Neutrophil (primary cell): Measurements from ENCODE around the gene GRIA3.
"Not testable (repeated sequence)": the region's sequence is repeated elsewhere in the genome, so short reads cannot be mapped to it uniquely, and the experiment has no call there.

Source experiments
- H3K27ac ChIP-seq: fragments of 200-600 bp; sonication (generic); 2 replicates; pipeline ENCODE4 v1.5.1; 2016; ENCODE audit warnings: mild to moderate bottlenecking, moderate library complexity
- H3K27me3 ChIP-seq: fragments of 200-600 bp; sonication (generic); 2 replicates; pipeline ENCODE4 v1.6.0; 2016; ENCODE audit warnings: mild to moderate bottlenecking
- H3K36me3 ChIP-seq: fragments of 200-600 bp; sonication (generic); 2 replicates; pipeline ENCODE4 v1.5.1; 2017
- H3K4me1 ChIP-seq, 2 experiments: fragments of 200-600 bp in 1 of 2; sonication (generic) in 1 of 2; 1 replicate in 1 of 2; 2 replicates in 1 of 2; pipeline versions ENCODE4 v1.5.1 to v1.6.1; 2013 to 2016; ENCODE audit warnings: low read depth in 1 of 2, low read length in 1 of 2, mild to moderate bottlenecking in 1 of 2, moderate library complexity in 1 of 2; ENCODE audit not compliant: control insufficient read depth in 1 of 2, insufficient read depth in 1 of 2
- H3K4me3 ChIP-seq, 2 experiments: fragments of 200-600 bp in 1 of 2; sonication (generic) in 1 of 2; 1 replicate in 1 of 2; 2 replicates in 1 of 2; pipeline ENCODE4 v1.5.1; 2013 to 2016; ENCODE audit warnings: low read depth in 1 of 2, low read length in 1 of 2, mild to moderate bottlenecking in 1 of 2, moderate library complexity in 1 of 2
- H3K9me3 ChIP-seq: fragments of 200-600 bp; sonication (generic); 2 replicates; pipeline ENCODE4 v1.5.1; 2016
- TF ChIP-seq, protein P1 (sequence below): fragments of 200-600 bp; sonication (generic); IDR thresholded peaks from 2 replicates; pipeline ENCODE4 v1.5.1; 2016; ENCODE audit warnings: antibody characterized with exemption

The GRIA3 gene

DNA sequence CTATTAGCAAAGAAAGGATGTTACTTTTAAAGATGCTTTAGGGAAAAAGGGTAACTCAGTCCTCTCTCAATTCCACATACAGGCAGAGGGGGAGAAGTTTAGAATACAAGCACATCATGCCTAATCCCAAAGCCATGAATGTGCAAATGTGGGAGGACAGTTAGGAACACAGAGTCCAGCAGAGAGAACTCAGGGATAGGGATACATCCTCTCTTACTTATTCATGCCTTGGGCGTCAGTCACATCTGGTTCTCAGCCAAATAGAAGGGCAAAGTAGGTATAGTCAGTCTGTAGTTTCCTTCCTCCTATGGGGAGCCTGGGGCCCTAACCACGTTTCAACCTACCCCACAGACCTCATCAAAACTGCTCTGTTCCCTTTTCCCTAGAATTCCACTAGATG lies 87.8 kb downstream of the GRIA3 start:
- no peaks in the 10 kb centered on the region for H3K36me3 ChIP-seq
- TF ChIP-seq, protein P1, sequence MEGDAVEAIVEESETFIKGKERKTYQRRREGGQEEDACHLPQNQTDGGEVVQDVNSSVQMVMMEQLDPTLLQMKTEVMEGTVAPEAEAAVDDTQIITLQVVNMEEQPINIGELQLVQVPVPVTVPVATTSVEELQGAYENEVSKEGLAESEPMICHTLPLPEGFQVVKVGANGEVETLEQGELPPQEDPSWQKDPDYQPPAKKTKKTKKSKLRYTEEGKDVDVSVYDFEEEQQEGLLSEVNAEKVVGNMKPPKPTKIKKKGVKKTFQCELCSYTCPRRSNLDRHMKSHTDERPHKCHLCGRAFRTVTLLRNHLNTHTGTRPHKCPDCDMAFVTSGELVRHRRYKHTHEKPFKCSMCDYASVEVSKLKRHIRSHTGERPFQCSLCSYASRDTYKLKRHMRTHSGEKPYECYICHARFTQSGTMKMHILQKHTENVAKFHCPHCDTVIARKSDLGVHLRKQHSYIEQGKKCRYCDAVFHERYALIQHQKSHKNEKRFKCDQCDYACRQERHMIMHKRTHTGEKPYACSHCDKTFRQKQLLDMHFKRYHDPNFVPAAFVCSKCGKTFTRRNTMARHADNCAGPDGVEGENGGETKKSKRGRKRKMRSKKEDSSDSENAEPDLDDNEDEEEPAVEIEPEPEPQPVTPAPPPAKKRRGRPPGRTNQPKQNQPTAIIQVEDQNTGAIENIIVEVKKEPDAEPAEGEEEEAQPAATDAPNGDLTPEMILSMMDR = no peak
- no peak overlapping the region for H3K27ac ChIP-seq
- H3K9me3 ChIP-seq = no peaks in the 10 kb centered on the region
- no peaks in the 10 kb centered on the region for H3K4me1 ChIP-seq
- H3K27me3 ChIP-seq = no peaks in the 10 kb centered on the region
- no peak overlapping the region for H3K4me3 ChIP-seq

DNA sequence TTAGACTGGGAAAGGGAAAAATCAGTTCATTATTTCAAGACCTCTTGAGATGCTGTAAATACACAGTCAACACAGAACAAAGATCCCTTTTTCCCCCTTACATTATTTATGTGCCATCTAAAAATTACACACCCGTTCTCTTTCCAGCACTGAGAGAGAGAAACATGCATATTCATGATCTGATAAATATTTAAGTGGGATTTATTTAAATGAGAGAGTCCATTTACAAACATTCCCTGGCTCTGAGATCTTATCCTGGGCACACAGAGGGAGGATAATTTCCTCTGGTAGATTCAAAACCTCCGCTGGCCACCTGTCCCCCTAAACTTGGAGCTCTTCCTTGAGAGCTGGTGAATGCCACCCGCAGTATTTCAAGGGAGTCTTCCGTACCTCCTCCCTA lies 88.6 kb downstream of the GRIA3 start:
- TF ChIP-seq, protein P1 = no peak
- no peaks in the 10 kb centered on the region for H3K9me3 ChIP-seq
- no peaks in the 10 kb centered on the region for H3K4me1 ChIP-seq
- H3K27ac ChIP-seq = no peak overlapping the region
- no peaks in the 10 kb centered on the region for H3K36me3 ChIP-seq
- H3K27me3 ChIP-seq = no peaks in the 10 kb centered on the region
- H3K4me3 ChIP-seq = no peak overlapping the region

DNA sequence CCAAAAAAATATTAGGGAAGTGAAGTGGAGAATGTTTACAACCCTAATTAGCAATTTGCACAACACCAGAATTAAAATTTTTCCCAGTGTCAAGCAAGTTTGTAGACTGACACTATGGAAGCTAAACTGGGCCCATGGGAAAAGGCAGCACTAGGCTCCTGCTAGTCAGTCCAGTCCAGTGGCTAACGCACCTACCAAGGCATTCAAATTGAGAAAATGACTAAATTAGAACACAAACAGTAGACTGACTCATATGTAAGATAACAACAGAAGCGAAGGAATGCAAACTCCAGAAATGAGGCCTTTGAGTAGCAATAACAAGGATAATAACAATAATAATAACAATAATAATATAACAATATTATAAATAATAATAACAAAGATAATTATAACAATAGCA lies 90.7 kb downstream of the GRIA3 start:
- no peaks in the 10 kb centered on the region for H3K4me1 ChIP-seq
- H3K9me3 ChIP-seq = no peaks in the 10 kb centered on the region
- H3K27me3 ChIP-seq = no peaks in the 10 kb centered on the region
- TF ChIP-seq, protein P1 = no peak
- no peak overlapping the region for H3K4me3 ChIP-seq
- no peak overlapping the region for H3K27ac ChIP-seq
- no peaks in the 10 kb centered on the region for H3K36me3 ChIP-seq

DNA sequence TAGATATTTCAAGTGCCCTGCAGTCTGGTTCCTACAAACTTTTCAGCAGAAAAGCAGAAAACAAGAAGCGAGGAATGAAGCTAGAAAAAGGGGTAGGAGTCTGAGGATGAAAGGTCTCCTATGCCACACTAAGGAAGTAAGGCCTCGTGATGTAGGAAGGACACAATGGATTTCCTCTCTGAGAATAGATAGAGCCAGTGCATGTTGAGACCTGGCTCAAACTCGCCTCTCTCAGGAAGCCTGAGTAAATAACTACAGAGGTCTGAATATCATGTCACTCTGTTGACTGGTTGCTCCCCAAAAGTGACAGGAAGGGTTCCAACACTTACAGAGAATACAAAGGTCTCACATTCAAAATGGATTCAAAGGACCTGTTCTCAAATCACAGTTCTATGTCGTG lies 93.3 kb downstream of the GRIA3 start:
- Histone ChIP-seq H3K36me3 (no peaks in the 10 kb centered on the region), H3K27me3 (no peaks in the 10 kb centered on the region), H3K4me1 (no peaks in the 10 kb centered on the region), H3K27ac (no peak overlapping the region), H3K9me3 (no peaks in the 10 kb centered on the region), H3K4me3 (no peak overlapping the region)
- TF ChIP-seq, protein P1 = no peak

DNA sequence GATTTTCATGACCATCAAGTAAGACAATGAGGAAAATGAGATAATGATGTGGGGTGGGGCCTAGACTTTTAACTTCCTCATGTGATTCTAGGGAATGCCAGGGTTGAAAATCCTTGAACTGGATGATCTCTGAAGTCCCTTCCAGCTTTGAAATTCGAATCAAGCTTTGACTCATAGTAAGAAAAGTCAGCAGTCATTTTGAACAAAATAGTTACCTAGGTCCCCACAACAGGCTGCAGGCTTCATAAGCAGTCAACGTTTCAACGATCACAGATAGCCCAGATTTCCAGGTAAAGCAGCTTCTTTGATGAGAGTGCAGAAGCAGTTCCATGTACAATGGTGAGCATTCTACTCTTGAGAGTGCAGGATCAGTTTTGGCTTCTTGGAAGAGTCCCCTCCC lies 93.7 kb downstream of the GRIA3 start:
- Histone ChIP-seq H3K36me3 (no peaks in the 10 kb centered on the region), H3K4me3 (no peak overlapping the region), H3K9me3 (no peaks in the 10 kb centered on the region), H3K27me3 (no peaks in the 10 kb centered on the region), H3K27ac (no peak overlapping the region), H3K4me1 (no peaks in the 10 kb centered on the region)
- TF ChIP-seq, protein P1 = no peak

DNA sequence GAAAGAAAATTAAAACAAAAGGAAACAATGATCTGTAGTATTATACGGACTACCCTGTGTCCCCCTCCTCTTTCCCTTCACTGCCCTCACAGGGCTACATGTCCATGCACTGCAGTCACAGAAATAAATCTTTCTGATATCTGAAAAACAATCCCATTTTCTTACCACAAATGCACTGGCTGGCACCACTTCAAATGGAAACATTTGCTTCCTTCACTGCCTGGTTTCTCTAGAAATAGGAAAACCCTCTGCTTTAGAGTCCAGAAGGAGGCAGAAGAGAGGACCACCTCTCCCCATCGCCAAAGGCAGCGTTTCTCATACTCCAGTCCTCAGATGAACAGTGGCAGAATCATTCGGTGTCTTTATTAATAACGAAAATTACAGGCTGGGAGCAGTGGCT lies 98.2 kb downstream of the GRIA3 start:
- no peaks in the 10 kb centered on the region for H3K9me3 ChIP-seq
- no peak overlapping the region for H3K4me3 ChIP-seq
- H3K36me3 ChIP-seq = no peaks in the 10 kb centered on the region
- no peaks in the 10 kb centered on the region for H3K27me3 ChIP-seq
- no peak overlapping the region for H3K27ac ChIP-seq
- TF ChIP-seq, protein P1 = no peak
- H3K4me1 ChIP-seq = no peaks in the 10 kb centered on the region

DNA sequence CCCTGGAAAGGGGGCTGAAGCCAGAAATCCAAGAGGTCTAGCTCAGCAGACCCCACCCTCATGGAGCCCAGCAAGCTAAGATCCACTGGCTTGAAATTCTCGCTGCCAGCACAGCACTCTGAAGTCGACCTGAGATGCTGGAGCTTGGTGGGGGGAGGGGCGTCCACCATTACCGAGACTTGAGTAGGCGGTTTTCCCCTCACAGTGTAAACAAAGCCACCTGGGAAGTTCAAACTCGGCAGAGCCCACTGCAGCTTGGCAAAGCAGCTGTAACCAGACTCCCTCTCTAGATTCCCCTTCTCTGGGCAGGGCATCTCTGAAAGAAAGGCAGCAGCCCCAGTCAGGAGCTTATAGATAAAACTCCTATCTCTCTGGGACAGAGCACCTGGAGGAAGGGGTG lies 99.3 kb downstream of the GRIA3 start:
- not testable (repeated sequence) for H3K9me3 ChIP-seq, H3K27ac ChIP-seq, H3K36me3 ChIP-seq

More for the DNA sequence above, 99.3 kb downstream of the GRIA3 start:
- H3K27me3 ChIP-seq, H3K4me3 ChIP-seq, H3K4me1 ChIP-seq: not testable (repeated sequence)
